ENCODE measurements around the gene FGFBP2. TPM values are rescaled to one million over a fixed set of nuclear protein-coding genes. Genes with fewer than 3 reads are reported as not detected.
A peak's percentile ranks its signal among the peaks of the same experiment; 100 is the strongest.

The FGFBP2 gene
- total RNA-seq, 1 donor from 2014 or later: not detected

- DNase-seq (ENCODE audit: extremely low read depth, low read depth, low spot score): no peak
These were observed 8.3 kb upstream of the FGFBP2 start for GRCh38 chr4:15971068-15971801.

GRCh38 chr4:15968551-15969300 is 5.8 kb upstream of the FGFBP2 start:
- DNase-seq (ENCODE audit: extremely low read depth, low read depth, low spot score): no peak

- no peak for DNase-seq (ENCODE audit: extremely low read depth, low read depth, low spot score)
These were observed 2.4 kb upstream of the FGFBP2 start for GRCh38 chr4:15965325-15965724.

GRCh38 chr4:15964159-15964558 is 1.2 kb upstream of the FGFBP2 start:
- no peak for DNase-seq (ENCODE audit: extremely low read depth, low read depth, low spot score)

GRCh38 chr4:15963576-15963975 is 601 bp upstream of the FGFBP2 start:
- DNase-seq (ENCODE audit: extremely low read depth, low read depth, low spot score): no peak

GRCh38 chr4:15961781-15962510 is 1.0 kb downstream of the FGFBP2 start:
- no peak for DNase-seq (ENCODE audit: extremely low read depth, low read depth, low spot score)

GRCh38 chr4:15958562-15958961 is 4.4 kb downstream of the FGFBP2 start:
- no peak for DNase-seq (ENCODE audit: extremely low read depth, low read depth, low spot score)

GRCh38 chr4:15956179-15956850 is 6.7 kb downstream of the FGFBP2 start:
- peak; percentile 27 for DNase-seq (ENCODE audit: extremely low read depth, low read depth, low spot score)

- no peak for DNase-seq (ENCODE audit: extremely low read depth, low read depth, low spot score)
These were observed 7.3 kb downstream of the FGFBP2 start for GRCh38 chr4:15955670-15956069.

- no peak for DNase-seq (ENCODE audit: extremely low read depth, low read depth, low spot score)
These were observed 9.3 kb downstream of the FGFBP2 start for GRCh38 chr4:15953625-15954024.

GRCh38 chr4:15951781-15952180 is 11.2 kb downstream of the FGFBP2 start:
- no peak for DNase-seq (ENCODE audit: extremely low read depth, low read depth, low spot score)

GRCh38 chr4:15948826-15949225 is 14.1 kb downstream of the FGFBP2 start:
- DNase-seq (ENCODE audit: extremely low read depth, low read depth, low spot score): no peak

- no peak for DNase-seq (ENCODE audit: extremely low read depth, low read depth, low spot score)
These were observed 15.3 kb downstream of the FGFBP2 start for GRCh38 chr4:15947684-15948083.

GRCh38 chr4:15945516-15945915 is 17.5 kb downstream of the FGFBP2 start:
- no peak for DNase-seq (ENCODE audit: extremely low read depth, low read depth, low spot score)

- DNase-seq (ENCODE audit: extremely low read depth, low read depth, low spot score): no peak
These were observed 18.1 kb downstream of the FGFBP2 start for GRCh38 chr4:15944895-15945294.

- no peak for DNase-seq (ENCODE audit: extremely low read depth, low read depth, low spot score)
These were observed 20.7 kb downstream of the FGFBP2 start for GRCh38 chr4:15942283-15942682.

- DNase-seq (ENCODE audit: extremely low read depth, low read depth, low spot score): no peak
These were observed 24.3 kb downstream of the FGFBP2 start, which contains the start of gene FGFBP1 for GRCh38 chr4:15938640-15939039. FGFBP1 (minus strand) TSS chr4:15938740; CDS start chr4:15936632, 2,108 bp downstream.

- no peak for DNase-seq (ENCODE audit: extremely low read depth, low read depth, low spot score)
These were observed 24.8 kb downstream of the FGFBP2 start for GRCh38 chr4:15938182-15938581.

- no peak for DNase-seq (ENCODE audit: extremely low read depth, low read depth, low spot score)
These were observed 26.5 kb downstream of the FGFBP2 start for GRCh38 chr4:15936495-15936894.

- DNase-seq (ENCODE audit: extremely low read depth, low read depth, low spot score): no peak
These were observed 27.2 kb downstream of the FGFBP2 start for GRCh38 chr4:15935504-15936402.

Data from glomerular endothelial cell (primary cell).